HG03060 (cell line): ENCODE results near the gene EP400.

Experiments used
- ATAC-seq: cut with Tn5 transposase; IDR thresholded peaks from one replicate; pipeline ENCODE4 v1.9.1; 2021; ENCODE audit warnings: low read depth, moderate number of reproducible peaks; ENCODE audit not compliant: unreplicated experiment

The EP400 gene

GRCh38 chr12:131911028-131911650, 38.6 kb upstream of the EP400 start:
- ATAC-seq = no peak

- ATAC-seq = no peak
Observed at GRCh38 chr12:131911851-131912477, 37.8 kb upstream of the EP400 start.

GRCh38 chr12:131912518-131913274, 37.0 kb upstream of the EP400 start:
- ATAC-seq = no peak

GRCh38 chr12:131913666-131914065, 36.1 kb upstream of the EP400 start:
- no peak for ATAC-seq

- ATAC-seq = no peak
Observed at GRCh38 chr12:131914179-131914702, 35.5 kb upstream of the EP400 start.

- ATAC-seq = no peak
Observed at GRCh38 chr12:131915000-131915689, 34.6 kb upstream of the EP400 start.

- no peak for ATAC-seq
Observed at GRCh38 chr12:131915823-131916222, 33.9 kb upstream of the EP400 start.

GRCh38 chr12:131916306-131917138, 33.2 kb upstream of the EP400 start:
- ATAC-seq = no peak

GRCh38 chr12:131917139-131917710, 32.5 kb upstream of the EP400 start:
- ATAC-seq = no peak

GRCh38 chr12:131917711-131918306, 31.9 kb upstream of the EP400 start:
- ATAC-seq = no peak

GRCh38 chr12:131918311-131919050, 31.3 kb upstream of the EP400 start:
- ATAC-seq = no peak

GRCh38 chr12:131919051-131919347, 30.7 kb upstream of the EP400 start:
- ATAC-seq = no peak

- ATAC-seq = no peak
Observed at GRCh38 chr12:131919366-131920156, 30.2 kb upstream of the EP400 start.

- ATAC-seq = no peak
Observed at GRCh38 chr12:131920157-131920508, 29.6 kb upstream of the EP400 start.

GRCh38 chr12:131920902-131921840, 28.6 kb upstream of the EP400 start:
- ATAC-seq = no peak

- no peak for ATAC-seq
Observed at GRCh38 chr12:131921866-131922769, 27.6 kb upstream of the EP400 start.
